Stimulated activated CD4-positive, alpha-beta T cell treated with anti-CD3 and anti-CD28 coated beads, Interleukin-1b, Interleukin-23, amount 100 ng/mL, for 1 hour (primary cell): ENCODE results near the gene IFNA13.
A peak's percentile ranks its signal among the peaks of the same experiment; 100 is the strongest.

Experiments used
- DNase-seq, 2 donors: peaks; one replicate each; pipeline ENCODE4 v3.0.0-alpha.2; 2020; ENCODE audit warnings: low read depth in 2 of 2

IFNA13 gene

DNA sequence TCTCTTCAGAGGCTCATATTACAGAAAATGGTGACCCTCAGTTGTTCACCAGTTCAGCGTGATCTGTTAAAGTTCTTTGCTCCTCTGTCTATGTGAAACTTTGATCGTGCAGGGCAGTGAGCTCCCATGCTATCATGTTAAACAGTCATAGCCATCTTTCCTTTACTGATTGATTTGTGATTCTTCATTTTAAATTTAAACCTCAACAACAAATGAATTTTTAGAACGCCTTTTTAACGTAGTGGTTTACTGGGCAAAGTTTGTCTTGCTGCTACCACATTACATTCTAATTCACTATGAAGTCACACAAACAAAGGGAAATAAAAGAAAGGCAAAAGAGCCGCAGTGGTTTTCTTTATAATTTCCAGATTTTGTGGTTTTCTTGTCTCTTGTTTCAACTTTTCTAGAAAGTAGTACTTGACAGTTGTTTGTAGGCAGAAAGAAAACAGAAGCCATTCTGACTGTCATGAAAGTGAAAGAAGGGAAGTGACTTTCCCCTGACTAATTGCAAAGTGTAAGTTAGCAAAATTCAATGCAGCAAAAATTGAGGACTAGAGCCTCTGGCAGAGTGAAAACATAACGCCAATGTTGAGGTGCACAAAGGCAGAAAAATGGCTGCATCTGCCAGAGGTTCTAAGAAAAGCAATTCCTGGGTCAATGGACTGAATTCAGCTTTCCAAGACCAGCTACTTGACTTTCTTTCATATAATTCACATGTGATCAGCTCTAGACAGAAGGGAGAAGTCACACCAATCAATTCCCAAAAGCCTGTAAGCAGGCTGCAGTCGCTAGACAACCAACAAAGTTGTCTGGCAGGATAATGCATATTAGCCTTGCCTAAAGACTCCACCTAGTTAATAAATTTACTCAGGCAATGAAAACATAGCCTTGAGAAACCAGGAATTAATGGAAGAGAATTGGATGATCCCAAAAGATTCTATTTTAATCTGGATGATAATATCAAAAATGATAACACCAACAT, 10.1 kb downstream of the IFNA13 start:
- no peak for DNase-seq

DNA sequence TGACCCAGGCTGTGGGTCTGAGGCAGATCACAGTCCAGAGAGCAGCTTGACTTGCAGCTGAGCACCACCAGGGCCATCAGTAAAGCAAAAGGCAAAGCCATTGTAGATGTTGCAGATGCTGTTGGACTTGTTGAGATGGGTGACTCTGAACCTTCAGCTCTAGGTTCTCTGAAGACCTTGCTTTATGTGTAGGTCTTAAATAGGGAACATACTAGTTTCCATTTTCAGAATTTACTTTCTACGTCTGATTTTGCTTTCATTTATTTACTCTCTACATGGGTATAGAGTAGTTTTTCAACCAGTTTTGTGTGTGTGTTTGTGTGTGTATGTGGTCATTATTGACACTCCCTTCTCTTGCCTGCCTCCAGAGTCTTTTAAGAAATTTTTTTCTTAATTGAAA, 17.1 kb downstream of the IFNA13 start, which contains the start of gene IFNA6:
TSS of gene IFNA6 (minus strand) at position 101 of the 400 bp plus-strand sequence. CDS start at position 101, 0 bp downstream.
- no peak for DNase-seq

DNA sequence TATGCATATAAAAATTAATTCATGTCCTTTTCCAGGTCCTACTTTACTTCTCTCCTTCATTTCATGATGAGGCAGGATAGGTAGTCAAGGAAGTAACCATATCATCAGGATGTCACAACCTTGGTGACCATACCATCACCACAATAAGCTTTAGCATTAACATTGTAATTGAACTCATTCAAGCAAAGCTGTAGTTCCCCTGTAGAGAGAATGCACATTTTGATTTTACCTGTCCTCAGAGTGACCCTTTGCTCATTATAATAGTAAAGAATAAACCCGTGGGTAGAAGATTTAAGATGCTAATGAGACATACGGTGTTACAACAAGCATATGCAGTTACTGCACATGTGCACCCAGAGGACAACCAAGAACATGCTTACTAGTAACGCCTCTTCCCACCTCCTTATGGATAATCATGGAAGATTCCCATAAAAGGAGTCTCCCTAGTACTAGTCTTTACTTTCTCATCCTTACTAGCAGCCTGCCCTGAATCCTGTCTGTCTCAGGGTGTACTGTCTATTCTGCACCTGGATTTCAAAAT, 19.4 kb downstream of the IFNA13 start:
- DNase-seq = no peak

DNA sequence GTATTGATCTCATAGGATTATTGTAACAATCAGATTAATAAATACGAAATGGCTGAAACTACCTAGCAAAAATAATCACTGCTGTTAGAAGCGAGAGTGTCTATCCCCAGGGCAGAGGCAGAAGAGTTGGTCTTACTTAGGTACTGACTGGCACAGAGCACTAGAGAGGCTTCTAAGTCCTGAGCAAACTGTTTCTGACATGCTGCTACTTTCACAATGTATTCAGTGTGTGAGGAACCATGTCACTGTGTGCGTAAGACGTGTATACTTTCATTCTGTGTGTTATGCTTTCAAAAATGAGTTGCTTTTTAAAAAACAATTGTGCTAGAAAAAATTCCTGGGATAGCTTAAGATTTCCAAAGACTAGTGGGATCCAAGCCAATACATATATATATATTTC, 27.1 kb downstream of the IFNA13 start:
- DNase-seq = no peak

DNA sequence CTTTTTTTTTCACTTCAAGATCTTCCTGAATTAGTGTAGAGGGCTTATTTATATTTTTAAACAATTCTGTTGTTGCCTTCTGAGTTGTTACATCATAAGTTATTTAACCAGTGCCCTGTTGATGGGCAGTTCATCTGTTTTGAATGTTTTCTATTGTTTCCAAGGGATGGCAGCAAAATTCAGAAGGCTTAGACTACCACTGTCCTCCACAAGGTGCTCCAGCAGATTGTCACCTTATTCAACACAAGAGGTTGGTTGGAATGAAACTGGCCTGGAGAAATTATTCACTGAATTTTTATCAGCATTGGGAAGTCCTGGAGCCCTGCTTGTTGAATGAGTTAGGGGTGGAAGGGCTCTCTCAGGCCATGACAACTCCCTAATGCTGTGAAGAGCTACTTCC, 31.4 kb downstream of the IFNA13 start:
- DNase-seq = no peak

DNA sequence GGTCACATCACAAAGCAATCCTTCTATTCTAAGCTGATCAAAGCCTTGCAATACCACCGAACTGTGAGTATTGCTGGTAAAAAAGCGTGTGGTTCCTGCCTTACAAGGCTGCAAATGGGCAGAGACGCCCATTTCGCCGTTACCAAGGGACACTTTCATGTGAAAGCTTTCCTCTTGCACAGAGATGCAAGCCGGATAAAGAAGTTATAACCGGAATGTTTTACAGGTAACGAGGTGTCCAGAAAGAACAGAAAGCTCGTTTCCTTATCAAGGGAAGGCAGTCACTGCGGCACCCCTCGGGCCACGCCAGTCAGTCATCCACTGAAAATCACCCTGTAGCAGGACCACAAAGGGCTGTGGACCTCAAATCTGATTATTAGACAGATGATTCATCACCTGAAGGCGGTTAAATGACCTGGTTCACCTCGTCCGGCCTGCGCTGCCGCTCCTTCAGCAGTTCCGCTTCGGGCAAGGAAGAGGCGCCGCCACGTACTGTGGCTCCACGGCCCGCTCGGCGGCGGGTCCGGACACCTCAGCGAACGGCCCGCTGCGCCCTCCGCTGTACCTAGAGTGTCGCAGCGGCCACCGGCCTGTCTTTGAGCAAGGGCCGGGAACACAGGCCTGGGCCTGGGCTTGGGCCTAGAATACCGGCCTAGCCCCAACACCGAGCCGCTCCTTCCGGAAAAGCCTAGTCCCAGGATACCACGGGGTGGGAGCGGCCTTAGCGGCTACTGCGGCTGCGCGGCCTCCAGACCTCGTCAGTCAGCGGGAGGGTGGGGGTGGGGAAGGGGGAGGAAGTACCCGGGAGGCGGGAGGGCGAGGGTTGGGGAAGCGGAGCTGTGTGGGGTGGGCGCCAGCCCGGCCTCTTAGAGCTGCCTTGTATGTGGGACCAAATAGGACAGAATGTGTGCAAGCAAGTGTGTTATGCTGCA, 32.9 kb downstream of the IFNA13 start, which contains the start of gene KLHL9:
TSS of gene KLHL9 (minus strand) at position 704 of the 932 bp plus-strand sequence. CDS start at position 159, 545 bp downstream.
- peak; percentile 61 to 70 for DNase-seq

DNA sequence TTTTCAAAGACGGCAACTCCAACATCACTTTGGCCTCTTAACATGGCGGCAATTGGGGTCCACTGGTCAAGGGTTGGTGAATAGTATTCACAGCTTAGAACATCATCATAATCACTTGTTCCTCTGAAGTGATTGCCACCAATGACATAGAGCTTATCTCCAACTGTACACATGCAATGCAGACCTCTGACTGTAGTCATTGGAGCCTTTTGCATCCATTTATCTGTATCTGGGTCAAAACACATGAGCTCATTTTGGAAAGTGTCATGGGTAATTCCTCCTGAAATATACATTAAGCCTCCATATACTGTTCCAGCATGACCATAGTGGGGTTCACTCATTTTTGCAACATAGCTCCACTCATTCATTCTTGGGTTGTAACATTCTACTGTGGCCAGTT, 34.6 kb downstream of the IFNA13 start:
- no peak for DNase-seq

DNA sequence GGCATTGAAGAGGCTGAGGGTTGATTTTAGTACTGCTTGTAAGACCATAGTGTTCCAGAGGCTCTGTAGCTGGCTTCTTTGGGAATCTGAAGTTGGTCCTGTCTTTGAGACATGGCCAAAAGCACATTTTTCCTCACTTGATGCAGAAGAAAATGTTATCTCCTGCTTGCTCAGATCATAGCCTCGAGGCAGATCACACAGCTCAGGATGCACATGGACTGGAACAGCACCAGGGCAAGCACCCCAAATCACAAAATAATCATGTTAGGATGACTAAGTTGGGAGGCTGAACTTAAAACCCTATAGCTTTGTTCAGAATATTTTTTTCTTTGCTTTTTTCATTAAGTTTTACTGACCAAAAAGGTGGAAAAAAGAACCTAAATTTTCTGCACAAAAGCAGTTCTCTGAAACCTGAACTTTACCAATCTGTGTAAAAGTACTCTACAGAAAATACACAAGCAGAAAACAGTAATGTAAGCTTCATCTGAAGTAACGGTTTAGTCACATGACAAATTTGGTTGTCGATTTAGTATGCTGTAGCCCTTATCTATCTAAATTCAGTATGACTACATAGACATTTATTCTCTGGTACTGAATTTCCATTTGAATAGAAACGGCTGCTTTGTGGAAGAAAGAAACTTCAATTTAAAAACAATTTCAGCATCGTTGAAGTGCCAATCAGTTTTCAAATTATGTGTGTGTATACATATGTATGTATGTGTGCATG, 36.0 kb downstream of the IFNA13 start:
- no peak for DNase-seq

DNA sequence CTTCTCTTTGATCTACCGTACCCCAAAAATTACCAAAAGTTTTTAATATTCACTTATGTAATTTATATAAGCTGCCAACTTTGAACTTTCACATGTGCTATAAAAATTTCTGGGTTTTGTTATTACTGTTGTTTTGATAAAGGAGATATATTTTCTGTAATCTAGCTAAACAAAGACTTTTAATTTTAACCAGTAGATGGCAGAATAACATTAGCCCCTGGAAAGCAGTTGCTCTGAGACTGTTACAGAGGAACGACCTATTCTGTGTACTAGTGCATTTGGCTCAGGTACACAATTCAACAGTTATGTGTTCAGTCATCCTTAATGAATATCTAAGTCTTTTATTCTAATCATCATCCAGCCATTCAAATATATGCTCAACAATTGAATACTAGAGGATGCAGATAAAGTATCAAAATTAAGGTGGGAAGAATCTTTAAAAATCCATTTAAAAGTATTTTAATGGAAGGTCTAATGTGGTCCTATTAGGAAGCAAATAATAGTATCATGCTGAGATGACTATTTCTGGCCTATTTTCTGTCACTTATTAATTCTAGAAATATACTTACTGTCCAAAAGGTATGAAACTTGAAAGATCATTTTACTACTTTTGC, 41.2 kb downstream of the IFNA13 start:
- no peak for DNase-seq

DNA sequence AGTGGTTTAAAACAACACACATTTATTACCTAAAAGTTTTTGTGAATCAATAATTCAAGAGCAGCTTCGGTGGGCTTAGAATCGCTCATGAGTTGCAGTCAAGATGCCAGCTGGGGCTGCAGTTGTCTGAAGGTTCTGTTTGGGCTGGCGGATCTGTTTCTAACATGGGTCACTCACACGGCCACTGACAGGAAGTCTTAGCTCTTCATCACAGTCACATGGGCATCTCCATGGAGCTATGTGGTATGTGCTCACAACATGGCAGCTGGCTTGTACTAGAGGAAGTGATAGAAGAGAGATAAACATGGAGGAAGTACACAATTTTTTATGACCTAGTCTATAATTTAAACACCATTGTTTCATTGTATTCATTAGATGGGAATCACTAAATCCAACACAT, 43.8 kb downstream of the IFNA13 start:
- no peak for DNase-seq

DNA sequence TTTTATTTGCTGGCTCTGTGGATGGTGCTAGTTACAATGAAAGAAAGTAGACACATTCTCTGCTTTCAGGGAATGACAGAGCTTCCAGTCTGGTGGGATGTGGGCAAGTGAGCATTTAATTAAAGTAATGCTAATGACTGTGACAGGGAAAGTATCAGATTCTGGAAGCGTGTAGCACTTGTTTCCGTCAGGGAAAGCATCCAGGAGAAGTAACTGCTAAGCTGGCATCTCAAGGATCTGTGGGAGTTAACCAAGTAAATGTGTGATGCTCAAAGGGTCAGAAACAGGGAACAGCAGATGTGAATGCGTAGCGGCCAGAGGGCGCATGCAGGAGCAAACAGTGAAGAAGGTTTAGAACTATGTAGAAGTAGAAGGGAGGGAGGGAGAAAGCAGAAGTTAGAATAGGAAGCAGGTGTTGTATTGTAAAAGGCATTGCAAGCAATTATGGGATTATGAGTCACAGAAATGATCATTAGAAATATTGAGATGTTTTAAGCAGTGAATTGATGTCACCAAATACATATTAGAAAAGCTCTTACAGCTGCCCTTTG, 44.9 kb downstream of the IFNA13 start:
- no peak for DNase-seq

DNA sequence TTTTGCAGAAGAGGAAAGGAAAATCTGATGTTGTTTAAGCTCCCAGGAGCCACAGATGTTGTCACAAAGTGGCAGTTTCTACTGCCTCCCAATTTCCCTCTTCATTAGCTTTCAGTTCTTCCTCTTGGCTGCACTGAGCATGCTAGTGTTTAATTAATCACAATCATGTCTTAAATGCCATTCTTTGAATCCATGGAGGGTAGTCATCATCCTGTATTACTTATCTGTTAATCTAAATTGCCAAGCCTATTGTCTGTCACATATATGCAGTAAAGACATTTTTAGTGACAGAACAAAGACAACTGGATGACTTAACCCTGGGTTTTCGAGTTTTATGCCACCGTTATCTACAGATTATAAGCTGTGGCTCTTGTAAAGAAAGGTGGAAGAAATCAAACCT, 47.4 kb downstream of the IFNA13 start:
- DNase-seq = no peak

DNA sequence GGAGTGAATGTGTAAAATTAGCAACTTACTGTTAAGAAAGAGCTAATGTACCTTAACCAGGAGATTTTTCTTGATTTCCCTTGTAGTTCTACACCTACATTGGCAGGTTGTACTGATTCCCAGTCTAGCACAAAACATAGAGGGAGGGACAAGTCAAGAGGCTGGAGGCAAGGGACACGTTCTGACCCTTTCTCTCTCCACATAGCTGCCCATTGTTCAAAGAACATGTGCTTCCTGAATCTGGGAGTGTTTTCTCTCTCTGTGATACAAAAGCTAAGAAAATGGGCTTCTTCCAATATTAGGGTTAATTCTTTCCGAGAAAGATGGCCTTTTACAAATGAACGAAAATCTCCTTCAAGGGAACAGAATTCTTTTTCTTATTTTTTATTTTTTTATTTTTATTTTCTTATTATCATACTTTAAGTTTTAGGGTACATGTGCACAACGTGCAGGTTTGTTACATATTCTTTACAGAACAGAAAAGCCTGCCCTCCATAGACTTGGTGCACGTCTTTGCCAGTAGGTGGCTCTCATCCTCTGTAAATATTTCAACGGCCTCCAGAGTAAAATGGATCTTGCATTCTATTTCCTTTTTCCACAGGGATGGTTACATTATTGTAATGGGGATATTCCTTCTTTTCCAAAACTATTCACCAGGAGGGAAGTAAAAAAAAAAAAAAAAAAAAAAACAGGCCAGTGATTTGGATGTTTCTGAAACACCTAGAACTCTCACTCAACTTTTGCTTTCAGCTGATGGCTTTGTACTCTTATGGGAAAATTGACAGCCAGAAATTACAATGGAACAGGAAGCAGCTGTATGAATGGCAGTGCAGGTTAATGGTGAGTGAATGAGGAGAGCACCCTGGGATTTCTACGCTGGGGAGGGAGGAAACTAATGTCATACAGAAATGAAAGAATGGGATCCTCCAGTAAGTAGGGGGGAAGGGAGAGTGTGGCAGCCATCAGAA, 49.6 kb downstream of the IFNA13 start:
- no peak for DNase-seq
